GM12892 (cell line): ENCODE measurements around the gene ANKMY1.

ENCODE experiments used
- POLR2A ChIP-seq: IDR thresholded peaks from 2 replicates; pipeline ENCODE4 v1.6.1; 2011; ENCODE audit warnings: low read depth, low read length, control low read depth
- POLR2AphosphoS5 ChIP-seq: IDR thresholded peaks from 2 replicates; pipeline ENCODE4 v1.6.1; 2011; ENCODE audit warnings: low read depth, low read length, control low read depth
- TAF1 ChIP-seq: IDR thresholded peaks from 2 replicates; pipeline ENCODE4 v1.6.1; 2011; ENCODE audit warnings: low read depth, mild to moderate bottlenecking, control low read depth, low read length, borderline replicate concordance

GRCh38 chr2:240514631-240515030 is 43.2 kb downstream of the ANKMY1 start:
- no peak for TF ChIP-seq POLR2AphosphoS5
- TF ChIP-seq TAF1, result no peak
- TF ChIP-seq POLR2A, result no peak
